ENCODE data around the gene NPBWR2.
"Not testable (repeated sequence)": the region's sequence is repeated elsewhere in the genome, so short reads cannot be mapped to it uniquely, and the experiment has no call there.

NPBWR2 gene

DNA sequence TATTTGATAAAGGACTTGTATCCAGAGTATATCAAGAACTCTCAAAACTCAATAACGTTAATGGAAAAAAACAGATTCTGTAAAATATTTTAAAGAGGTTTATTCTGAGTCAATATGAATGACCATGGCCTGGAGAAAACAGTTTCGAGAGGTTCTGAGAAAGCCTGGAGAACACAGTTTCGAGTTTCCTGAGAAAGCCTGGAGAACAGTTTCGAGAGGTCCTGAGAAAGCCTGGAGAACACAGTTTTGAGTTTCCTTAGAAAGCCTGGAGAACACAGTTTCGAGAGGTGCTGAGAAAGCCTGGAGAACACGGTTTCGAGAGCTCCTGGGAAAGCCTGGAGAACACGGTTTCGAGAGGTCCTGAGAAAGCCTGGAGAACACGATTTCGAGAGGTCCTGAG is 15.6 kb upstream of the NPBWR2 start:
- H3K4ac ChIP-seq (ENCODE audit: low read depth, low read length); H2BK120ac ChIP-seq (ENCODE audit: low read depth, low read length); H3K79me2 ChIP-seq (ENCODE audit: control insufficient read depth, insufficient read depth, low read length); H3K27me3 ChIP-seq (ENCODE audit: insufficient read depth, low read length, poor library complexity); H3K27ac ChIP-seq (ENCODE audit: low read depth, low read length); H3K56ac ChIP-seq (ENCODE audit: low read length); DNase-seq; H3K9ac ChIP-seq (ENCODE audit: low read length); H3K18ac ChIP-seq (ENCODE audit: low read length); H4K5ac ChIP-seq (ENCODE audit: low read length); H3K23ac ChIP-seq (ENCODE audit: low read length); H3K4me2 ChIP-seq (ENCODE audit: low read length); H2BK5ac ChIP-seq (ENCODE audit: low read length); H3K4me1 ChIP-seq (ENCODE audit: control insufficient read depth, low read depth, low read length); H2BK15ac ChIP-seq (replicated peaks; ENCODE audit: low read depth); H3K79me1 ChIP-seq (ENCODE audit: low read length); H4K8ac ChIP-seq (ENCODE audit: low read depth, low read length); H3K36me3 ChIP-seq (ENCODE audit: control insufficient read depth, insufficient read depth, low read length); H2AK5ac ChIP-seq (ENCODE audit: low read length); H3K4me3 ChIP-seq (ENCODE audit: low read length): not testable (repeated sequence)
- no CpG with 5 or more reads among the region's 11 CpGs for WGBS (ENCODE audit: extremely low coverage, insufficient coverage, low lambda C conversion rate)

DNA sequence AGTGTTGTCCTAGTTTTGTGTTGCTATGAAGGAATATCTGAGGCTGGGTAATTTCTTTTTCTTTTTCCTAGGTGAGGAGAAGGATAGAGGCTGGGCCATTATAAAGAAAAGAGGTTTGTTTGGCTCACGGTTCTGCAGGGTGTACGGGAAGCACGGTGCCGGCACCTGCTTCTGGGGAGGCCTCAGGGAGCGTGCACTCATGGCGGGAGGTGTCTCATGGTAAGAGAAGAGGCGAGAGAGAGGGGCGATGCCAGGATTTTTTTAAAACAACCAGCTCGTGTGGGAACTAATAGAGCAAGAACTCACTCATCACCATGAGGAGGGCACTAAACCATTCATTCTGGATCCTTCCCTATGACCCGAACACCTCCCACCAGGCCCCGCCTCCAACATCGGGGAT is 14.2 kb upstream of the NPBWR2 start:
- no peak for DNase-seq
- Histone ChIP-seq H3K79me1 (ENCODE audit: low read length) (no peaks in the 10 kb centered on the region), H2AK5ac (ENCODE audit: low read length) (no peak overlapping the region), H3K56ac (ENCODE audit: low read length) (no peak overlapping the region), H3K27ac (ENCODE audit: low read depth, low read length) (no peak overlapping the region), H3K18ac (ENCODE audit: low read length) (no peak overlapping the region), H4K8ac (ENCODE audit: low read depth, low read length) (no peak overlapping the region), H3K27me3 (ENCODE audit: insufficient read depth, low read length, poor library complexity) (no peaks in the 10 kb centered on the region), H3K4ac (ENCODE audit: low read depth, low read length) (no peak overlapping the region), H3K4me1 (ENCODE audit: control insufficient read depth, low read depth, low read length) (no peaks in the 10 kb centered on the region), H2BK120ac (ENCODE audit: low read depth, low read length) (no peak overlapping the region), H3K9ac (ENCODE audit: low read length) (no peak overlapping the region), H3K23ac (ENCODE audit: low read length) (no peak overlapping the region), H2BK15ac (replicated peaks; ENCODE audit: low read depth) (no peak overlapping the region), H3K79me2 (ENCODE audit: control insufficient read depth, insufficient read depth, low read length) (no peaks in the 10 kb centered on the region), H3K4me3 (ENCODE audit: low read length) (no peak overlapping the region), H4K5ac (ENCODE audit: low read length) (no peak overlapping the region), H3K36me3 (ENCODE audit: control insufficient read depth, insufficient read depth, low read length) (no peaks in the 10 kb centered on the region), H2BK5ac (ENCODE audit: low read length) (no peak overlapping the region), H3K4me2 (ENCODE audit: low read length) (no peak overlapping the region)
- WGBS (ENCODE audit: extremely low coverage, insufficient coverage, low lambda C conversion rate): no CpG with 5 or more reads among the region's 12 CpGs

DNA sequence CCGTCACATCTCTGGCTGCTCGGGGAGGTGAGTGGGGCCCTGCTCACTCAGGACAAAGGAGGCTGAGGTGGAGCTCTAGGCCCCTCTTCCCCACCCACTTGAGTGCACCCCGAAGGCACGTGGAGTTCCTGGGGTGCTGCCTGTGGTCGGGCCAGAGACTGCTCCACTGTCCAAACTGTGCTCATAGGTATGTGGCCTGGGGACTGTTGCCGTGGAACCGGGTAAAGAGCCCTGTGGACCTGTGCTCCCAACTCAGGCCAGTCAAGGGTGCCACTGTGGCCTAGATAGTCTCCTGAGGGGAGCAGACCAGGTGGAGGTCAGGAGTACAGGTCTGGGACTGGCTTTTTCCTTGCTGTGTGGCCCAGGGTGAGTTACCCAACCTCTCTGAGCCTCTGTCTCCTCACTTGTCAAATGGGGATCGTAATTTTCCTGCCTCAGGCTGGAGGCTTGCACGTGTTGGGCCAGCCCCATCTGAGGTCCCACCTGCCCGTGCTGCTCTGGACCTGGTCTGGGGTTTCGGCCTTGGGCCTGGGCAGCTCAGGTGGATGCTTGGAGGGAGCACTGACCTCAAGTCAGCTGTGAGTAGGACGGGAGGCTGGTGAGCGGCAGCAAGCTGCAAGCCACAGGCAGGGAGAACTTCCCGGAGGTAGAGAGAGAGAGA is 12.4 kb upstream of the NPBWR2 start:
- Histone ChIP-seq H3K79me1 (ENCODE audit: low read length) (no peaks in the 10 kb centered on the region), H3K23ac (ENCODE audit: low read length) (no peak overlapping the region), H2BK5ac (ENCODE audit: low read length) (no peak overlapping the region), H2BK120ac (ENCODE audit: low read depth, low read length) (no peak overlapping the region), H3K9ac (ENCODE audit: low read length) (no peak overlapping the region), H3K4ac (ENCODE audit: low read depth, low read length) (no peak overlapping the region), H4K5ac (ENCODE audit: low read length) (no peak overlapping the region), H3K27me3 (ENCODE audit: insufficient read depth, low read length, poor library complexity) (no peaks in the 10 kb centered on the region), H2BK15ac (replicated peaks; ENCODE audit: low read depth) (no peak overlapping the region), H3K4me2 (ENCODE audit: low read length) (no peak overlapping the region), H3K36me3 (ENCODE audit: control insufficient read depth, insufficient read depth, low read length) (no peaks in the 10 kb centered on the region), H3K18ac (ENCODE audit: low read length) (no peak overlapping the region), H4K8ac (ENCODE audit: low read depth, low read length) (no peak overlapping the region), H3K56ac (ENCODE audit: low read length) (no peak overlapping the region), H2AK5ac (ENCODE audit: low read length) (no peak overlapping the region), H3K4me1 (ENCODE audit: control insufficient read depth, low read depth, low read length) (no peaks in the 10 kb centered on the region), H3K79me2 (ENCODE audit: control insufficient read depth, insufficient read depth, low read length) (no peaks in the 10 kb centered on the region), H3K4me3 (ENCODE audit: low read length) (no peak overlapping the region), H3K27ac (ENCODE audit: low read depth, low read length) (no peak overlapping the region)
- no peak for DNase-seq
- WGBS (ENCODE audit: extremely low coverage, insufficient coverage, low lambda C conversion rate): no CpG with 5 or more reads among the region's 14 CpGs

DNA sequence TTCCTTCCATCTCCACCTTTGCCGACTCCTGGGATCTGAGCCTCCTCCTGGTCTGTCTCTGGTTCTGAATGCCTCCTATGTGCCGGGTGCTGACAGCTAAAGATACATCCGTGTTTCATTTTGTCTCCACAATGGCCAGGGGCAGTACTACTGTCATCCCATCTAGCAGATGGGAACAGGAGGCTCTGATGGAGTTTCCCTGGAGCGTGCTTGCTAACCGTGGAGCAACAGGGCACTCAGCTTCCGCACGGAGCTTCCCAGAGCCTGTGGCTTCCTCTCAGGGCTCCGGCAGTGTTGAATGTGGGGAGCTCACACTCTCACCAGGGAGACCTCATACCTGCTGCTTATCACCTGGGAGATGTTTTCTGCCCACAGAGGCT is 11.9 kb upstream of the NPBWR2 start:
- no CpG with 5 or more reads among the region's 8 CpGs for WGBS (ENCODE audit: extremely low coverage, insufficient coverage, low lambda C conversion rate)
- H3K23ac ChIP-seq (ENCODE audit: low read length): no peak overlapping the region
- H4K5ac ChIP-seq (ENCODE audit: low read length): no peak overlapping the region
- H3K79me2 ChIP-seq (ENCODE audit: control insufficient read depth, insufficient read depth, low read length): no peaks in the 10 kb centered on the region
- no peak overlapping the region for H3K4me3 ChIP-seq (ENCODE audit: low read length)
- no peaks in the 10 kb centered on the region for H3K4me1 ChIP-seq (ENCODE audit: control insufficient read depth, low read depth, low read length)
- no peak overlapping the region for H2BK120ac ChIP-seq (ENCODE audit: low read depth, low read length)
- no peak overlapping the region for H3K4ac ChIP-seq (ENCODE audit: low read depth, low read length)
- H2AK5ac ChIP-seq (ENCODE audit: low read length): no peak overlapping the region
- no peak overlapping the region for H4K8ac ChIP-seq (ENCODE audit: low read depth, low read length)
- H3K56ac ChIP-seq (ENCODE audit: low read length): no peak overlapping the region
- no peaks in the 10 kb centered on the region for H3K27me3 ChIP-seq (ENCODE audit: insufficient read depth, low read length, poor library complexity)
- H3K79me1 ChIP-seq (ENCODE audit: low read length): no peaks in the 10 kb centered on the region
- no peaks in the 10 kb centered on the region for H3K36me3 ChIP-seq (ENCODE audit: control insufficient read depth, insufficient read depth, low read length)
- no peak overlapping the region for H3K18ac ChIP-seq (ENCODE audit: low read length)
- no peak for DNase-seq
- H2BK5ac ChIP-seq (ENCODE audit: low read length): no peak overlapping the region
- H3K4me2 ChIP-seq (ENCODE audit: low read length): no peak overlapping the region
- no peak overlapping the region for H3K9ac ChIP-seq (ENCODE audit: low read length)
- no peak overlapping the region for H2BK15ac ChIP-seq (replicated peaks; ENCODE audit: low read depth)
- H3K27ac ChIP-seq (ENCODE audit: low read depth, low read length): no peak overlapping the region

DNA sequence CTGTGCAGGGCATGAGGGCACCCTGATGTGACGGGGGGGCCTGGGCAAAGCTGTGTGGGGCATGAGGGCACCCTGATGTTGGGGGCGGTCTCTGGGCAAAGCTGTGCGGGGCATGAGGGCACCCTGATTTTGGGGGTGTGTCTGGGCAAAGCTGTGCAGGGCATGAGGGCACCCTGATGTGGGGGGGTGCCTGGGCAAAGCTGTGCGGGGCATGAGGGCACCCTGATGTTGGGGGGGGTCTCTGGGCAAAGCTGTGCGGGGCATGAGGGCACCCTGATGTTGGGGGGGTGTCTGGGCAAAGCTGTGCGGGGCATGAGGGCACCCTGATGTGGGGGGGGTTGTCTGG is 10.0 kb upstream of the NPBWR2 start:
- H2BK5ac ChIP-seq (ENCODE audit: low read length); H3K4me3 ChIP-seq (ENCODE audit: low read length); DNase-seq; H3K79me2 ChIP-seq (ENCODE audit: control insufficient read depth, insufficient read depth, low read length); H2AK5ac ChIP-seq (ENCODE audit: low read length); H2BK120ac ChIP-seq (ENCODE audit: low read depth, low read length); H3K18ac ChIP-seq (ENCODE audit: low read length); H2BK15ac ChIP-seq (replicated peaks; ENCODE audit: low read depth); H3K27me3 ChIP-seq (ENCODE audit: insufficient read depth, low read length, poor library complexity); H3K4me2 ChIP-seq (ENCODE audit: low read length); H3K4me1 ChIP-seq (ENCODE audit: control insufficient read depth, low read depth, low read length); H4K8ac ChIP-seq (ENCODE audit: low read depth, low read length); H3K79me1 ChIP-seq (ENCODE audit: low read length); H3K56ac ChIP-seq (ENCODE audit: low read length); H3K9ac ChIP-seq (ENCODE audit: low read length); H3K27ac ChIP-seq (ENCODE audit: low read depth, low read length); H3K4ac ChIP-seq (ENCODE audit: low read depth, low read length); H4K5ac ChIP-seq (ENCODE audit: low read length); H3K36me3 ChIP-seq (ENCODE audit: control insufficient read depth, insufficient read depth, low read length); H3K23ac ChIP-seq (ENCODE audit: low read length): not testable (repeated sequence)
- no CpG with 5 or more reads among the region's 6 CpGs for WGBS (ENCODE audit: extremely low coverage, insufficient coverage, low lambda C conversion rate)
